Caco-2 (cell line): ENCODE results near the gene SDK2. TPM values are rescaled to one million over a fixed set of nuclear protein-coding genes. Genes with fewer than 3 reads are reported as not detected.

Experiments
- BruUV-seq: library from RNA; stranded (reverse); fragments of 400-500 nt; replicated peaks from 2 replicates; lab custom pipeline; 2021; lab: Mats Ljungman, UMichigan
- CTCF ChIA-PET: fragments of 300-600 bp; sonication (Branson Sonifier 250); formaldehyde crosslinking; loops from one replicate; lab custom pipeline; 2022; ENCODE audit warnings: antibody characterized with exemption; lab: Charles Lee
- POLR2A ChIA-PET: fragments of 300-600 bp; sonication (Branson Sonifier 250); formaldehyde crosslinking; loops from one replicate; lab custom pipeline; 2022; ENCODE audit warnings: antibody characterized with exemption; lab: Charles Lee
- DNase-seq, 2 experiments: peaks; one replicate each; pipeline versions ENCODE4 v3.0.0 to v3.0.0-alpha.2; 2020 to 2022
- H3K27me3 ChIP-seq: replicated peaks from 2 replicates; pipeline ENCODE4 v1.6.0; 2011; ENCODE audit warnings: low read length; ENCODE audit not compliant: control insufficient read depth, insufficient read depth
- H3K36me3 ChIP-seq: 2 replicates; pipeline ENCODE4 v1.5.1; 2011; ENCODE audit warnings: low read length; ENCODE audit not compliant: control insufficient read depth, insufficient read depth
- H3K4me1 ChIP-seq: fragments of 250-450 bp; sonication (Bioruptor Pico); 2 replicates; pipeline ENCODE4 v1.5.1; 2020; ENCODE audit warnings: mild to moderate bottlenecking
- H3K4me3 ChIP-seq: 2 replicates; pipeline ENCODE4 v1.5.1; 2011; ENCODE audit warnings: low read depth, mild to moderate bottlenecking, control low read depth, low read length
- H3K9me3 ChIP-seq: fragments of 250-450 bp; sonication (Bioruptor Pico); 2 replicates; pipeline ENCODE4 v1.5.1; 2020; ENCODE audit warnings: mild to moderate bottlenecking, moderate library complexity
- H3K27ac Mint-ChIP-seq: one replicate; pipeline ENCODE4 v1.8.0; 2022; ENCODE audit warnings: mixed read lengths; ENCODE audit not compliant: unreplicated experiment
- H3K27me3 Mint-ChIP-seq: one replicate; pipeline ENCODE4 v1.8.0; 2022; ENCODE audit warnings: mixed read lengths; ENCODE audit not compliant: insufficient read depth, unreplicated experiment
- H3K36me3 Mint-ChIP-seq: one replicate; pipeline ENCODE4 v1.8.0; 2022; ENCODE audit warnings: mild to moderate bottlenecking, mixed read lengths; ENCODE audit not compliant: insufficient read depth, unreplicated experiment
- H3K4me1 Mint-ChIP-seq: one replicate; pipeline ENCODE4 v1.8.0; 2022; ENCODE audit warnings: low read depth, mixed read lengths; ENCODE audit not compliant: unreplicated experiment
- H3K4me3 Mint-ChIP-seq: one replicate; pipeline ENCODE4 v1.8.0; 2022; ENCODE audit warnings: mild to moderate bottlenecking, moderate library complexity, mixed read lengths; ENCODE audit not compliant: unreplicated experiment
- H3K9me3 Mint-ChIP-seq: one replicate; pipeline ENCODE4 v1.8.0; 2022; ENCODE audit warnings: mixed read lengths; ENCODE audit not compliant: unreplicated experiment
- CTCF ChIP-seq, 2 experiments: fragments of 200-600 bp in 1 of 2; IDR thresholded peaks; 1 replicate in 1 of 2; 2 replicates in 1 of 2; pipeline versions ENCODE4 v1.5.1 to v1.8.0; 2011 to 2022; ENCODE audit warnings: antibody characterized with exemption in 1 of 2, control low read depth in 1 of 2, inconsistent platforms in 1 of 2, low read depth in 1 of 2, low read length in 1 of 2, mild to moderate bottlenecking in 1 of 2, moderate library complexity in 1 of 2; ENCODE audit not compliant: insufficient read depth in 1 of 2, severe bottlenecking in 1 of 2, unreplicated experiment in 1 of 2
- intact Hi-C: fragments of 100-400 bp; cut with micrococcal nuclease; formaldehyde crosslinking; loops from one replicate; pipeline ENCODE4 v1.10.0; 2022; ENCODE audit not compliant: unreplicated experiment
- total RNA-seq: library from RNA; stranded (reverse); gene quantifications from 2 replicates; pipeline ENCODE4 v1.2.3, GENCODE V29; 2022

Gene SDK2
- total RNA-seq, 1 experiment from 2014 or later: 0.09 TPM

- Histone ChIP-seq H3K4me3 (no peak overlapping the region), H3K36me3 (no peaks in the 10 kb centered on the region), H3K9me3 (no peaks in the 10 kb centered on the region), H3K4me1 (no peaks in the 10 kb centered on the region), H3K27me3 (peaks cover 3% of the 10 kb centered on the region)
- Mint-ChIP-seq H3K27ac (no peak overlapping the region), H3K9me3 (no peaks in the 10 kb centered on the region), H3K4me1 (no peaks in the 10 kb centered on the region), H3K36me3 (no peaks in the 10 kb centered on the region), H3K27me3 (peaks cover 37% of the 10 kb centered on the region), H3K4me3 (no peak overlapping the region)
- ChIA-PET POLR2A (no interaction called here), CTCF (interaction anchor here (0.5 kb wide), 1 partner anchor 107 kb away, joined by 4 read pairs; no protein-coding TSS in a partner anchor)
- BruUV-seq: no TSS peak
- TF ChIP-seq CTCF (IDR thresholded peaks at IDR 0.05; ENCODE audit: insufficient read depth in 1 of 2, low read depth in 1 of 2, low read length in 1 of 2, severe bottlenecking in 1 of 2, unreplicated experiment in 1 of 2): no peak
- intact Hi-C loops: no loop called here
- DNase-seq: no peak
These were observed 93.7 kb downstream of the SDK2 start for GRCh38 chr17:73550556-73550955.

- H3K4me3 Mint-ChIP-seq: no peak overlapping the region
- CTCF ChIA-PET: interaction anchor here (0.5 kb wide), 1 partner anchor 108 kb away, joined by 4 read pairs; no protein-coding TSS in a partner anchor
- H3K9me3 Mint-ChIP-seq: no peaks in the 10 kb centered on the region
- Histone ChIP-seq H3K4me1 (no peaks in the 10 kb centered on the region), H3K4me3 (no peak overlapping the region), H3K27me3 (peaks cover 3% of the 10 kb centered on the region), H3K9me3 (no peaks in the 10 kb centered on the region), H3K36me3 (no peaks in the 10 kb centered on the region)
- H3K36me3 Mint-ChIP-seq: no peaks in the 10 kb centered on the region
- DNase-seq: no peak
- peaks cover 42% of the 10 kb centered on the region for H3K27me3 Mint-ChIP-seq
- no peak for TF ChIP-seq CTCF (IDR thresholded peaks at IDR 0.05; ENCODE audit: insufficient read depth in 1 of 2, low read depth in 1 of 2, low read length in 1 of 2, severe bottlenecking in 1 of 2, unreplicated experiment in 1 of 2)
- no TSS peak for BruUV-seq
- H3K27ac Mint-ChIP-seq: no peak overlapping the region
- H3K4me1 Mint-ChIP-seq: no peaks in the 10 kb centered on the region
- POLR2A ChIA-PET: no interaction called here
- intact Hi-C loops: no loop called here
These were observed 94.3 kb downstream of the SDK2 start for GRCh38 chr17:73549841-73550430.

- Mint-ChIP-seq H3K27ac (no peak overlapping the region), H3K4me3 (no peak overlapping the region), H3K27me3 (peaks cover 43% of the 10 kb centered on the region), H3K36me3 (no peaks in the 10 kb centered on the region), H3K9me3 (no peaks in the 10 kb centered on the region), H3K4me1 (no peaks in the 10 kb centered on the region)
- no peak for DNase-seq
- Histone ChIP-seq H3K27me3 (peaks cover 3% of the 10 kb centered on the region), H3K36me3 (no peaks in the 10 kb centered on the region), H3K9me3 (no peaks in the 10 kb centered on the region), H3K4me3 (no peak overlapping the region), H3K4me1 (no peaks in the 10 kb centered on the region)
- POLR2A ChIA-PET: no interaction called here
- no peak for TF ChIP-seq CTCF (IDR thresholded peaks at IDR 0.05; ENCODE audit: insufficient read depth in 1 of 2, low read depth in 1 of 2, low read length in 1 of 2, severe bottlenecking in 1 of 2, unreplicated experiment in 1 of 2)
- CTCF ChIA-PET: no interaction called here
- intact Hi-C loops: no loop called here
- no TSS peak for BruUV-seq
These were observed 95.5 kb downstream of the SDK2 start for GRCh38 chr17:73548620-73549311.
